IPS-NIHi7 (cell line): ENCODE data around the gene AOPEP.

ENCODE experiments used
- DNase-seq: peaks from one replicate; pipeline ENCODE4 v3.0.0; 2012; ENCODE audit warnings: mixed read lengths; ENCODE audit errors: extremely low spot score

AOPEP gene

DNA sequence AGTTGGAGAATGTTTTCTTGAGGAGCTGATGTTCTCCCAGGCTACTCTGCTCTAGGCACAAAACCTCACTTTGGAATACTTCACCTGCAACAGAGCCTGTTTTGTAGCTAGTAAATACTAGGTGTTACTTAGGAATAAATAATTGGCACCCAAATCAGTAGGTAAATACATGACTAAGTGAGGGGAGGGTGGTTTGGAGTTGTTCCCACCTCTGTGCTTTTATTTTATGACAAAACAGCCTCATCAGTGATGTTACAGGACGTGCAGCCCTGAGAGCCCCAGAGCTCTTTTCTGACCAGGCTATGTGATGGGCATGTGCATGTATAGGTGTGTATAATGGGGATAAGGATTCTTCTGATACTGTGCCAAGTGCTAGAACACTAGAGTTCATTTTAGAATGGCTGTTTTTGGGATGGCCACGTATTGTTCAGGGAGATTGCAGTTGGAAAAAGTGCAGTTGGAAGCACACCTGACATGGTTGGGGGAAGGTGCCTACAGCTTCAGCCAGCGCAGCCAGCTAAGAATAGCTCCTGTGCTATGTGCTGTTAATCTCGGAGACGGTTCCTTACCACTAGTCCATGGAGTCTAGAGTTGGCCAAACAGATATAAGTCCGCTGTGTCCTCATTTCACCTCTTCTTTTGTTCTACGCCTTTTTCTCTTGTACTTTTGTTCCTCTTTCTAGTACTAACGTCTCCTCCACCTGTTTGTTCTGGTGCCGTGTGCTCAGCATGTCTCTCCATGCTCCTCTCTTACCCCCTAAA lies 306.3 kb downstream of the AOPEP start:
- no peak for DNase-seq

GRCh38 chr9:95035846-95036245 lies 309.3 kb downstream of the AOPEP start:
- DNase-seq = no peak

DNA sequence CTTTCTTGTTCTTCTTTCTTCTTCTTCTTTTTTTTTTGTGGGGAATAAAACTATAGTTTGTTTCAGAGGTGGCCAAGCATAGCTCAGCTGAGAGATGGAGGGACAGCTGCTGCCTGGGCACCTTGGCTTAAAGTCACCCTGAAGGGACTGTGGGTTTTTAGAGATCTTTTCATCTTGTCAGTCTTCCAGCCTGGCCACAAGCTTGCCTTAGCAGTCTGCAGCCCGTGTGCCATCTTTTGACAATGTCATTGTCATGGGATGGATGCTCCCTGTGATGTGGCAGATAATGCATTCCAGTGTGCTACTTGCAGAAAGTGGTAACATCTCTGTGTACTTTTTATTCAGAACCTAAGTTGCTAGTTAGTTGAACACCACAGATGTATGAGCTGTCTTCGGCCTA lies 310.2 kb downstream of the AOPEP start:
- no peak for DNase-seq

- DNase-seq = no peak
These were observed 311.5 kb downstream of the AOPEP start for GRCh38 chr9:95037789-95038521.

DNA sequence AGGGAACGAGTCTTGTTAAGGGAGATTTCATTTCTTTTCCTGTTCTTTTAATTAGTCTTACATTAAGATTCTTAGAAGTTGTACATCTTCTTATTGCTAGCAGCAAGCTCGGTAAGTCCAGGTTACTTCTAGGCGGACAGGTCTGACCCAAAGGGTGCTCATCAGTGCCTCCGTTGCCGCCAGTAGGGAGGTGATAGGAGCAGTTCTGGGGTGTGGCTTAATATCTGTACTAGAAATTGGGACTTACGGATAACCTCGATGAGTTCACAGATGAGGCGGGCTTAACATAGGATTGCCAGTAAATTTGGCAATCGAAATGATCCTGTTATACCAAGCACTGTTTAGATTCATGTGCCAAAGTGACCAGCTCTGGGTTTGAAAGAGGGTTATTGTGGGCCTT lies 312.2 kb downstream of the AOPEP start:
- DNase-seq = no peak

- DNase-seq = no peak
These were observed 313.6 kb downstream of the AOPEP start for GRCh38 chr9:95040106-95040505.

DNA sequence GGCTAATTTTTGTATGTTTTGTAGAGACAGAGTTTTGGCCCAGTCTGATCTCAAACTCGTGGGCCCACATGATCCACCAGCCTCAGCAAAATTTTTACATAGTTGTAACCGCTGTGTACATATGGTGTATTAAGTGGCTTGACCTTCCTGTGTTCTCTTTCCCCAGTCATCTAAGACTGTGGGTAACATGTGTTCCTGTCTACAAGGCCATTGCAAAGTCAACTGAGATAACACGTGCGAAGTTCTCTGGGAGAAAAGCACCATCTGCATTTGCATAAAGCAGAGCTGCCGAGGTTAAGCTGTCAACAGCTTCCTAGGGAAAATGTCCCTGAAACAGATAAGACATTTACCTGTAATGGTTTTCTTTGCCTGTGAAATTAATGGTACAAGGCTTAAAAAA lies 317.3 kb downstream of the AOPEP start:
- no peak for DNase-seq

- DNase-seq = peak; percentile 85
These were observed 318.4 kb downstream of the AOPEP start for GRCh38 chr9:95044731-95045508.

DNA sequence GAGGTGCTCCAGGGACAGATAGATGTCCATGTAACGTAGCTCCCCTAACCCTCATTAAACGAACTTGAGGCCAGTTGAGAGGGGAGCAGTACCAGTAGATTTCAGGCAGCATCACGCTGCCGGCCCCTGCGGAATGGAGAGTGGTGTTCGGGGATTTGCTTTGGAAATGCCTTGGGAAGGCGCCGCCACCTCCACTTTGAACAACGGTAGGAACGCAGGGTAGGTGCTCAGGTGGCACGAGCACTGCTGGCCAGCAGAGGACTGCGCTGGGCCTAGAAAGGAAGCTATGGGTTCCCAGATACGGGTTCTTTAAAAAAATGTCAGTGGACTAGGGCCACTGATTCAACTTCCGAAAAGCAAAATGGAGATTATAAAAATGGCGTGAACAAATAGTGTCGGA lies 319.3 kb downstream of the AOPEP start:
- peak; percentile 33 for DNase-seq

DNA sequence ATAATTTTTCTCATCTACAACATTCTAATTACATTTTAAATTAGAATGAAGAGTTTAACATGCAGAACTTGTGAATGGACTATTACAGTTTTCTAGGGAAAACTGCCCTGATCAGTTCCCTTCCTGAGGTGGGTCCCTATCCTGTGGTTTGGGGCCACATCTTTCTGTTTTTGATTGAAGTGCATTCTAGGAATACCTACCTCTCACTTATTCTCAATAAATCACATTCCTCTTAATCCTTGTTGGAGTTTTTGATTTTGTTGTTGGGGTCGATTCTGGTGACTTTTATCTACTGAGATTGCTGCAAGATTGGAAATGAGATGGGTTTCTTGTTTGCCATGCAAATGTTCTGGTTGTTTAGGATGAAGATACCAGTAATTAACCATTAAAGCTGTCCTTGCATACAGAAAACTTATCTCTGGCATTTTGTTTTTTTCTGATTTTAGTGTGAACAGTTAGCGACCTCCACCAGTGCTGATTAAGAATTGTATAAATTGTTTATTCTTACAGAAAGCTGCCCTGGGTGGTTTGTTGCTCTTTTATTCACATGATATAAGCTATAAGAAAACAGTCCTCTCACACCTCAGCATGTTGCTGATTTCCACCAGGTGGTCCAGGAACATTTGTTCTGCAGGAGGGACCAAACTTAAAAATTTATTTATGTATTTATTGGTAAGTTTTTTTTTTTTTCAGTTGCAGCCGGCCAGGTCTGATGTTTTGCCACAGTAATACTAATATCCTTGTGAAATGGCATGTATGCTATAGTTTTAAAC lies 321.1 kb downstream of the AOPEP start:
- DNase-seq = no peak

- peak; percentile 90 for DNase-seq
These were observed 322.0 kb downstream of the AOPEP start for GRCh38 chr9:95048225-95049087.

DNA sequence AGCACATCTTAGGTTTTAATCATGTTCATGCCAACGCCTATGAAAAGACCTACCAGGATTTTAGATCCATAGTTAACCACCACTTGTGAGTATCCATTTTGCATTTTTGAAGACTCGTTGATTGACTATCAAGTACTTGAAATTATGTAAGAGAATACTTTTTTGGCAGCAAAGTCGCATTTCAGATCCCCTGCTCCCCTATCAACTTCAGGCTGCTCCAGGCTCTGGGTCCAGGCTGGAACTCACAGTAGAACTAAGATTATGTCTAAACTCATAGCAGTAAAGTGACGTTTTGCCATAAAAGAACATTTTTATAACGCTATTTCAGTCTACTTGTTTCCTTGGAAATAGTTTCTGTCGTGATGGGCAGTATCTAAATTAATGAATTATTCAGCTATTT lies 323.3 kb downstream of the AOPEP start:
- DNase-seq = no peak

- DNase-seq = no peak
These were observed 327.4 kb downstream of the AOPEP start for GRCh38 chr9:95053611-95054570.

DNA sequence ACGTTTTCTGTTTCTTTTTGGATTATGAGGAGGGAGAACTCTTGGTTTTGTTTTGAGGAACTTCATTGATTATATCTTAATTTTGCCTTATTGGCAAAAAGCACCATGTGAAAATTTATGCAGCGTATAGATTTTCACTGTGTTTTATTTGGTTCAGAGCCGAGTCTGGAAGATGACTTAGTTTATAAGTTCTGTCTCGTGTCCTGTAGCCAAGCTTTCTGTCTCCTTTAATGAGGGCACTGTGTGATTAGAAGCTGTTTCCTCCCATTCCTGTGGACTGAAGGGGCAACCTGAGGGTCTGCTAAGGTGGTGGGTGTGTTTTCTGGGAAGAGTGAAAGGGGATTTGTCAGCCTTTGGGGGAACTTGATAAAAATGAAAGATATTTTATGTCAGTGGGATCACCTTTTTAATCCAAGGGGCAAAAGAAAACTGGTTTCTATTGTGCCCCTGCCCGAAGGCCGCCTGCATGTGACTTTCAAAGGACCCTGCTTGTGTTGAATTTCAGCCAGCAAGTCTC lies 328.9 kb downstream of the AOPEP start:
- no peak for DNase-seq

DNA sequence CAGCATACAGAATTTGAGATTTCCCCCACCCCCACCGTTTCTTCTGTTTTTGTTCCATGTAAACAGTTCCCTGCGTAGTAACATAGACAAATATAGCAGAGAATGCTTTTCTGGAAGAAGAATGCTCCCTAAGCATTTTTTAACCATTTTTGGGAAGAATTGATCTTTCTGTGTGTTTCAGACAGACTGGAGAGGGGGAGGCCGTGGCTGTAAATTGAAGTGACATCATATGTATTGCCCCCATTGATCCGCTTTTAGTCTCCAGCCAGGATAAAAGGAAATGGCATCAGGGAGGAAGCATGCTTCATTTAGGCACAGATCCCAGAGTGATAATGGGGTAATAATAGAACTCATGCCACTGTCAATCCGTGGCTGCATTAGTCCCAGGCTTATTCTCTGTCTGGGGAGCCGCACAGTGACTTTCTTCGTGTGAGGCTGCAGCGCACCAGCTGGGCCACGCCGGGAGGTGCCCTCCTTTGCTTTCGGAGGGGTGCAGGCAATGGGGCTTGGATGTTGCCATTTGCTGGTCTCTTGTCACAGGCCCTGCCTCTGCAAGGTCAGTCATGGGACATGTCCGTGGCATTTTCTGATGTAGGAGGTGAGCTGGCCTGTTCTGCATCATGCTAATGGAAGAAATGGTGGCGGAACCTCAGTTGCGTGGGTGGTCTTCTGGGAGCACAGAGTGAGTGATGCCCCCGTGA lies 329.5 kb downstream of the AOPEP start:
- DNase-seq = no peak

DNA sequence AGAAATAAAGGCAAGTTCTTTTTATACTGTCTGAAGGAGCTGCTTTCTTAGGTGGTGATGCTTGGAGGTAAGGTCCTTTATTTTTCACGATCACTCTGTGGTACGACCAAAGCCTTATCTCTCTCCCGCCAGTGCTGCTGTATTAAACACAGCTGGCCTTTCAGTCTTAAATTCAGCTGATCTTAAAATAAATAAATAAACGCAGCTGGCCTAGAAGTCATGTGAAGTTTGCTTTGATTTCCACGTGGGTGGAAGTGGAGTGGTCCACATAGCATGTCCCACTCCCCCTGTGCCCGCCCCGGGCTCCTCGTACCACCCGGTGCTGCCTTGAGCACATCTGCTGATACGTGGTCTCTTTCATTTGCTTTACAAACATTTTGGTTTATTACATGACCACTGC lies 330.6 kb downstream of the AOPEP start:
- DNase-seq = no peak

DNA sequence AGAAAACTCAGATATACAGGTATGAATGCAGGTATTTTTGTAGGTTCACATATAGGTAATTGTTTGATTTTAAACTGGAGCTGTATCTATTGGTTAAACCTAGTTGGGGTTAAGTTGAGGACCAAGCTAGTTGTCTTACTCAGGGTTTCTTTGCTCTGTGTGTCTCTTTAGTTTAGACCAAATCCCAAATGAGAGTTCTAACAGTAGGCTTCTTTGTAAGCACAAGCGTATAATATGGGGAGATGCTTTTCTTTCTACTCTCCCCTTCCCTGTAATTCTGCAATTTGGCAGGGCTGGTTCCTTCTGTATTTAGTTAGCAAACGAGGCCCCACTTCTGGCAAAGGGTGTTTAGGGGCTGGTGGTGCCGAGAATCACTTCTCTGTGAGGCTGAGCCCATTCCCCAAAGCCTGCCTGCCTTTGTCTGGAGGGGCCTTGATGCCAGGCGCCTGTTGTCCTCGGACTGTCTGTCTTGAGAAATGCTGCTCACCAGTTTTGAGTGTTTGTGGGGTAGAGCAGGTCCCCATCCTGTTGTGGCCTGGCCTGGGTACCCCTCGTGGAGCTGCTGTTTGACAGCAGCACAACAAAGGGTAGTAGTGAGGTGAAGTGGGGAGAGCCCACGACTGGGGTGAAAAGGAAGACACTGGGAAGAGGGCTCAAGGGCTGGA lies 331.8 kb downstream of the AOPEP start:
- DNase-seq = no peak

DNA sequence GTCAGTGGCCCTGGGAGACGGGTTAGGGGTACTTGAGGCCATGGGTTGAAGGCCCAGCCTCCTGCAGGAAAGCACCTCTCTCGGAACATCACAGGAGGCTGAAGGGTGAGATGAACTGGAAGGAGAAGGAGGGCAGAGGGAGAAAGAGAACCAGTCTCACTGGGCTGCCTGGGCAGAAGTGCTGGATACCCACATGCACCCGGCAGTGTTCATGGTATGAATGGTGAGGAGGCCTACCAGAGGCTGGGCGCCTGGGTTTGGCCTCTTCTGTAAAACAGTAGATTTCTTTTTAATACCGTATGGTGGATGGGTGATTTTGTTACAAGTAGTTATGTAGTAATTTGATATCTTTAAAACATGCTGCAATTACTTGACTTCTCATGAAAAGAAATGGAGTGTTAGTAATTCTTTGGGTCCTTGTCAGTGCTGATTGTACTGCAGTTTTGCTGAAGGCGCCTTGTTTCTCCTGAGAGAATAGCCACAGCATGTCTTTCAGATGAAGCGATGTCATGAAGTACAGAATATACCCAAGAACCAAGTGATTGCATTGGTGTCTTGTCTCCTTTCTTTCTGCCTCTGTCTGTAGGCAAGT lies 332.4 kb downstream of the AOPEP start:
- DNase-seq = no peak
